CD8-positive, alpha-beta memory T cell (primary cell): Measurements from ENCODE around the gene TENM4. TPM values are rescaled to one million over a fixed set of nuclear protein-coding genes. Genes with fewer than 3 reads are reported as not detected.

Source experiments
- CTCF ChIA-PET: fragments of 350-600 bp; sonication (Branson Sonifier 250); formaldehyde crosslinking; loops from one replicate; lab custom pipeline; 2021; ENCODE audit warnings: antibody characterized with exemption; lab: Charles Lee
- POLR2A ChIA-PET: fragments of 350-600 bp; sonication (Branson Sonifier 250); formaldehyde crosslinking; loops from one replicate; lab custom pipeline; 2021; ENCODE audit warnings: antibody characterized with exemption; lab: Charles Lee
- DNase-seq, 5 donors: peaks; one replicate each; pipeline versions ENCODE4 v3.0.0 to v3.0.0-alpha.2; 2020 to 2022; ENCODE audit warnings: mixed read lengths in 1 of 5
- H3K27ac ChIP-seq: one replicate; pipeline ENCODE4 v1.7.0; 2013; ENCODE audit warnings: low read depth, mild to moderate bottlenecking, low read length, moderate library complexity
- H3K27me3 ChIP-seq: 2 replicates; pipeline ENCODE4 v1.7.0; 2013; ENCODE audit warnings: low read length, mild to moderate bottlenecking; ENCODE audit not compliant: insufficient read depth, poor library complexity, severe bottlenecking
- H3K36me3 ChIP-seq: 2 replicates; pipeline ENCODE4 v1.7.0; 2013; ENCODE audit warnings: mild to moderate bottlenecking, low read length, moderate library complexity; ENCODE audit not compliant: insufficient read depth
- H3K4me1 ChIP-seq: 2 replicates; pipeline ENCODE4 v1.7.0; 2013; ENCODE audit warnings: mild to moderate bottlenecking, low read length, moderate library complexity; ENCODE audit not compliant: insufficient read depth
- H3K4me3 ChIP-seq: 2 replicates; pipeline ENCODE4 v1.7.0; 2013; ENCODE audit warnings: mild to moderate bottlenecking, low read length
- H3K9me3 ChIP-seq: 2 replicates; pipeline ENCODE4 v1.7.0; 2013; ENCODE audit warnings: mild to moderate bottlenecking, low read length
- H3K27ac Mint-ChIP-seq, 8 donors: one replicate each; pipeline ENCODE4 v1.8.0; 2020 to 2021; ENCODE audit warnings: mixed read lengths in 8 of 8, mild to moderate bottlenecking in 6 of 8, inconsistent platforms in 3 of 8, moderate library complexity in 3 of 8
- H3K27me3 Mint-ChIP-seq, 2 donors: one replicate each; pipeline ENCODE4 v1.8.0; 2020 to 2021; ENCODE audit warnings: mixed read lengths in 2 of 2, mild to moderate bottlenecking in 1 of 2, moderate library complexity in 1 of 2
- H3K36me3 Mint-ChIP-seq, 3 donors: one replicate each; pipeline ENCODE4 v1.8.0; 2020 to 2021; ENCODE audit warnings: mixed read lengths in 3 of 3, inconsistent platforms in 1 of 3, mild to moderate bottlenecking in 1 of 3
- H3K4me1 Mint-ChIP-seq, 3 donors: one replicate each; pipeline ENCODE4 v1.8.0; 2020 to 2021; ENCODE audit warnings: mixed read lengths in 3 of 3, inconsistent platforms in 1 of 3, mild to moderate bottlenecking in 1 of 3
- H3K4me3 Mint-ChIP-seq, 7 donors: one replicate each; pipeline ENCODE4 v1.8.0; 2020 to 2021; ENCODE audit warnings: mixed read lengths in 7 of 7, mild to moderate bottlenecking in 6 of 7, moderate library complexity in 4 of 7, inconsistent platforms in 2 of 7
- H3K9me3 Mint-ChIP-seq, 5 donors: one replicate each; pipeline ENCODE4 v1.8.0; 2020 to 2022; ENCODE audit warnings: mixed read lengths in 5 of 5, mild to moderate bottlenecking in 3 of 5, moderate library complexity in 2 of 5, inconsistent platforms in 1 of 5
- polyA plus RNA-seq: library from polyadenylated mRNA; unstranded; fragments of 300-500 nt; fragmentation: Illumina TruSeq; gene quantifications from one replicate; pipeline ENCODE4 v1.2.3, GENCODE V29; 2021
- total RNA-seq, 2 experiments: library from RNA; stranded (reverse); gene quantifications; one replicate each; pipeline ENCODE4 v1.2.3, GENCODE V29; 2021

Gene TENM4
- total and polyA plus RNA-seq, 3 experiments from 2014 or later: not detected

DNA sequence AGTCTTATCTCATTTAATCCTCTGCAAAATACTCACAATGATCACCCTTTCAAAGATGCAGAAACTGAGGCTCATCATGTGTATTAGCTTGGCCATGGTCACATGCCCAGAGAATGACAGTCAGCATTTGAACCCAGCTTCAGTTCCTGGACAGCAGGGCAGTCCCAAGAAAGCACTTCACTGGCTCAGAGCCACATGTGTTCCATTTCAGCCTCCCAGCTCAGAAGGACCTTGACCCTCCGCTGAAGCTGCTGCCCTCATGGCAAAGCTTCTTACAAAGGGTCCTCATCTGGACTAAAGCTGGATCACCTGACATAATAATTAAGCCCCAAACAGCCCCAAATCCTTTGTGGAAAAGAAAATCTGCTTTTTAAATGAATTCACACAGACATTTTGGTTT is 37.0 kb downstream of the TENM4 start:
- H3K4me3 Mint-ChIP-seq: no peak overlapping the region
- Histone ChIP-seq H3K4me3 (no peak overlapping the region), H3K27me3 (no peaks in the 10 kb centered on the region), H3K9me3 (no peaks in the 10 kb centered on the region), H3K4me1 (no peaks in the 10 kb centered on the region), H3K36me3 (no peaks in the 10 kb centered on the region), H3K27ac (no peak overlapping the region)
- no peak overlapping the region for H3K27ac Mint-ChIP-seq
- H3K9me3 Mint-ChIP-seq: peaks cover 0 to 7% (median 5%) of the 10 kb centered on the region in 5 donors
- ChIA-PET CTCF (no interaction called here), POLR2A (no interaction called here)
- no peaks in the 10 kb centered on the region for H3K36me3 Mint-ChIP-seq
- DNase-seq: no peak
- peaks cover 0 to 3% of the 10 kb centered on the region in 2 donors for H3K27me3 Mint-ChIP-seq
- no peaks in the 10 kb centered on the region for H3K4me1 Mint-ChIP-seq

GRCh38 chr11:79402912-79403311 is 37.9 kb downstream of the TENM4 start:
- Histone ChIP-seq H3K9me3 (no peaks in the 10 kb centered on the region), H3K27me3 (no peaks in the 10 kb centered on the region), H3K4me3 (no peak overlapping the region), H3K4me1 (no peaks in the 10 kb centered on the region), H3K27ac (no peak overlapping the region), H3K36me3 (no peaks in the 10 kb centered on the region)
- Mint-ChIP-seq H3K27me3 (peaks cover 0 to 2% of the 10 kb centered on the region in 2 donors), H3K36me3 (no peaks in the 10 kb centered on the region), H3K27ac (no peak overlapping the region), H3K4me3 (no peak overlapping the region), H3K4me1 (no peaks in the 10 kb centered on the region), H3K9me3 (peaks cover 0 to 7% (median 5%) of the 10 kb centered on the region in 5 donors)
- ChIA-PET CTCF (no interaction called here), POLR2A (no interaction called here)
- DNase-seq: no peak

- Histone ChIP-seq H3K4me1 (no peaks in the 10 kb centered on the region), H3K4me3 (no peak overlapping the region), H3K36me3 (no peaks in the 10 kb centered on the region), H3K27ac (no peak overlapping the region), H3K27me3 (no peaks in the 10 kb centered on the region), H3K9me3 (no peaks in the 10 kb centered on the region)
- POLR2A ChIA-PET: no interaction called here
- DNase-seq: no peak
- Mint-ChIP-seq H3K27me3 (peaks cover 0 to 2% of the 10 kb centered on the region in 2 donors), H3K4me1 (no peaks in the 10 kb centered on the region), H3K36me3 (no peaks in the 10 kb centered on the region), H3K4me3 (no peak overlapping the region), H3K27ac (no peak overlapping the region), H3K9me3 (peaks cover 0 to 8% (median 5%) of the 10 kb centered on the region in 5 donors)
- CTCF ChIA-PET: interaction anchor here (1.2 kb wide), 1 partner anchor 13 kb away, joined by 3 read pairs; no protein-coding TSS in a partner anchor
Observed at GRCh38 chr11:79400717-79401330, 40.0 kb downstream of the TENM4 start.

DNA sequence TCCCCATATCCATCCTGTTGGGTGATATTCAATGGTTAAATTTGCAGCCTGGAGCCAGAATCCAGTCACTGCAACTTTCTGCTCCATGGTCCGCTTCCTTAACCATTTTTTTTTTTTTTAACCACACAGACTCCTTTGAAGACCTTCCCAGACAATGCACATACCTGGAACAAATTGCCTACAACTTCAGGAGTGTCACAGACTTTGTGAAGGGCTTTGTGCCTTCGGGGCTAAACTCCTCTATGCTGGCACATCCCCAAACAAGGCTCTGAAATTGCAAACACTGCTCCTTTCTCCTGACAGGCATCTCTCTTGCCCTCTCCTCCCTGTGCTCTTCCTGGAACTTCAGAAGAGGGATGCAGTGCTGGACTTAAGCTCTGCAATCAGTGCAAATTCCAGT is 40.6 kb downstream of the TENM4 start:
- Histone ChIP-seq H3K4me1 (no peaks in the 10 kb centered on the region), H3K9me3 (no peaks in the 10 kb centered on the region), H3K27ac (no peak overlapping the region), H3K4me3 (no peak overlapping the region), H3K27me3 (no peaks in the 10 kb centered on the region), H3K36me3 (no peaks in the 10 kb centered on the region)
- Mint-ChIP-seq H3K9me3 (peaks cover 0 to 8% (median 6%) of the 10 kb centered on the region in 5 donors), H3K27ac (no peak overlapping the region), H3K4me1 (no peaks in the 10 kb centered on the region), H3K36me3 (no peaks in the 10 kb centered on the region), H3K27me3 (peaks cover 0 to 2% of the 10 kb centered on the region in 2 donors), H3K4me3 (no peak overlapping the region)
- ChIA-PET POLR2A (no interaction called here), CTCF (no interaction called here)
- no peak for DNase-seq

GRCh38 chr11:79397252-79397651 is 43.6 kb downstream of the TENM4 start:
- CTCF ChIA-PET: no interaction called here
- H3K4me1 Mint-ChIP-seq: no peaks in the 10 kb centered on the region
- H3K4me3 Mint-ChIP-seq: no peak overlapping the region
- H3K27ac Mint-ChIP-seq: no peak overlapping the region
- no peak overlapping the region for H3K4me3 ChIP-seq
- no peak for DNase-seq
- peaks cover 0 to 4% of the 10 kb centered on the region in 2 donors for H3K27me3 Mint-ChIP-seq
- POLR2A ChIA-PET: no interaction called here
- H3K36me3 ChIP-seq: no peaks in the 10 kb centered on the region
- no peaks in the 10 kb centered on the region for H3K36me3 Mint-ChIP-seq
- no peaks in the 10 kb centered on the region for H3K9me3 ChIP-seq
- no peaks in the 10 kb centered on the region for H3K27me3 ChIP-seq
- no peaks in the 10 kb centered on the region for H3K4me1 ChIP-seq
- H3K27ac ChIP-seq: no peak overlapping the region
- peaks cover 0 to 8% (median 4%) of the 10 kb centered on the region in 5 donors for H3K9me3 Mint-ChIP-seq

GRCh38 chr11:79396674-79397073 is 44.2 kb downstream of the TENM4 start:
- peaks cover 0 to 8% (median 2%) of the 10 kb centered on the region in 5 donors for H3K9me3 Mint-ChIP-seq
- no peaks in the 10 kb centered on the region for H3K9me3 ChIP-seq
- H3K27ac Mint-ChIP-seq: no peak overlapping the region
- DNase-seq: no peak
- no peaks in the 10 kb centered on the region for H3K4me1 Mint-ChIP-seq
- H3K4me3 ChIP-seq: no peak overlapping the region
- no peak overlapping the region for H3K27ac ChIP-seq
- H3K27me3 ChIP-seq: no peaks in the 10 kb centered on the region
- H3K4me3 Mint-ChIP-seq: no peak overlapping the region
- peaks cover 0 to 3% of the 10 kb centered on the region in 2 donors for H3K27me3 Mint-ChIP-seq
- H3K36me3 Mint-ChIP-seq: no peaks in the 10 kb centered on the region
- no peaks in the 10 kb centered on the region for H3K36me3 ChIP-seq
- CTCF ChIA-PET: no interaction called here
- H3K4me1 ChIP-seq: no peaks in the 10 kb centered on the region
- POLR2A ChIA-PET: no interaction called here

GRCh38 chr11:79396001-79396400 is 44.8 kb downstream of the TENM4 start:
- H3K4me1 ChIP-seq: no peaks in the 10 kb centered on the region
- ChIA-PET CTCF (no interaction called here), POLR2A (no interaction called here)
- no peaks in the 10 kb centered on the region for H3K9me3 ChIP-seq
- H3K4me3 ChIP-seq: no peak overlapping the region
- Mint-ChIP-seq H3K27ac (no peak overlapping the region), H3K27me3 (peaks cover 0 to 3% of the 10 kb centered on the region in 2 donors), H3K9me3 (peaks cover 0 to 11% (median 0%) of the 10 kb centered on the region in 5 donors), H3K4me1 (no peaks in the 10 kb centered on the region), H3K36me3 (no peaks in the 10 kb centered on the region), H3K4me3 (no peak overlapping the region)
- no peak for DNase-seq
- H3K36me3 ChIP-seq: no peaks in the 10 kb centered on the region
- H3K27me3 ChIP-seq: no peaks in the 10 kb centered on the region
- no peak overlapping the region for H3K27ac ChIP-seq

- Mint-ChIP-seq H3K4me3 (no peak overlapping the region), H3K9me3 (peaks cover 0 to 11% (median 2%) of the 10 kb centered on the region in 5 donors), H3K27ac (no peak overlapping the region), H3K4me1 (peaks cover 0 to 6% (median 0%) of the 10 kb centered on the region in 3 donors), H3K36me3 (no peaks in the 10 kb centered on the region), H3K27me3 (peaks cover 0 to 3% of the 10 kb centered on the region in 2 donors)
- no peaks in the 10 kb centered on the region for H3K27me3 ChIP-seq
- H3K9me3 ChIP-seq: no peaks in the 10 kb centered on the region
- no peak for DNase-seq
- CTCF ChIA-PET: no interaction called here
- no peak overlapping the region for H3K4me3 ChIP-seq
- no peaks in the 10 kb centered on the region for H3K4me1 ChIP-seq
- H3K27ac ChIP-seq: no peak overlapping the region
- H3K36me3 ChIP-seq: no peaks in the 10 kb centered on the region
- POLR2A ChIA-PET: no interaction called here
Observed at GRCh38 chr11:79393362-79394043, 47.3 kb downstream of the TENM4 start.
